Activated CD4-positive, alpha-beta T cell treated with anti-CD3 and anti-CD28 coated beads, Interleukin-2, amount 10 ng/mL, durations not matched to agents 24 days and 14 days (primary cell): ENCODE results near the gene CGNL1. TPM values are rescaled to one million over a fixed set of nuclear protein-coding genes. Genes with fewer than 3 reads are reported as not detected.

Experiments used
- DNase-seq: peaks from one replicate; pipeline ENCODE4 v3.0.0; 2022
- H3K27ac Mint-ChIP-seq: one replicate; pipeline ENCODE4 v1.8.0; 2022; ENCODE audit warnings: mild to moderate bottlenecking, mixed read lengths
- H3K27me3 Mint-ChIP-seq: one replicate; pipeline ENCODE4 v1.8.0; 2022; ENCODE audit warnings: mixed read lengths
- H3K36me3 Mint-ChIP-seq: one replicate; pipeline ENCODE4 v1.8.0; 2022; ENCODE audit warnings: low read depth, mild to moderate bottlenecking, mixed read lengths
- H3K4me1 Mint-ChIP-seq: one replicate; pipeline ENCODE4 v1.8.0; 2021; ENCODE audit warnings: mixed read lengths
- H3K4me3 Mint-ChIP-seq: one replicate; pipeline ENCODE4 v1.8.0; 2022; ENCODE audit warnings: mild to moderate bottlenecking, moderate library complexity, mixed read lengths
- H3K9me3 Mint-ChIP-seq: one replicate; pipeline ENCODE4 v1.8.0; 2021; ENCODE audit warnings: mixed read lengths
- intact Hi-C: fragments of 100-400 bp; cut with micrococcal nuclease; formaldehyde crosslinking; loops from one replicate; pipeline ENCODE4 v1.15.1; 2023
- total RNA-seq: library from RNA; stranded (reverse); gene quantifications from 2 replicates; pipeline ENCODE4 v1.2.3, GENCODE V29; 2022

Gene CGNL1
- total RNA-seq, 1 donor from 2014 or later, result not detected

GRCh38 chr15:57549935-57550334 lies 173.6 kb downstream of the CGNL1 start:
- H3K36me3 Mint-ChIP-seq, result no peaks in the 10 kb centered on the region
- no peak overlapping the region for H3K4me3 Mint-ChIP-seq
- intact Hi-C loops, result no loop called here
- peaks cover 5% of the 10 kb centered on the region for H3K27me3 Mint-ChIP-seq
- DNase-seq, result no peak
- no peaks in the 10 kb centered on the region for H3K4me1 Mint-ChIP-seq
- H3K27ac Mint-ChIP-seq, result no peak overlapping the region
- no peaks in the 10 kb centered on the region for H3K9me3 Mint-ChIP-seq

GRCh38 chr15:57550640-57551039 lies 174.3 kb downstream of the CGNL1 start:
- peaks cover 5% of the 10 kb centered on the region for H3K27me3 Mint-ChIP-seq
- intact Hi-C loops, result no loop called here
- H3K36me3 Mint-ChIP-seq, result no peaks in the 10 kb centered on the region
- no peak overlapping the region for H3K27ac Mint-ChIP-seq
- no peaks in the 10 kb centered on the region for H3K4me1 Mint-ChIP-seq
- no peak for DNase-seq
- H3K4me3 Mint-ChIP-seq, result no peak overlapping the region
- no peaks in the 10 kb centered on the region for H3K9me3 Mint-ChIP-seq

GRCh38 chr15:57551715-57552677 lies 175.7 kb downstream of the CGNL1 start:
- Mint-ChIP-seq H3K36me3 (no peaks in the 10 kb centered on the region), H3K4me1 (no peaks in the 10 kb centered on the region), H3K9me3 (no peaks in the 10 kb centered on the region), H3K27me3 (peaks cover 5% of the 10 kb centered on the region), H3K4me3 (no peak overlapping the region), H3K27ac (no peak overlapping the region)
- intact Hi-C loops, result no loop called here
- no peak for DNase-seq

GRCh38 chr15:57552678-57553334 lies 176.5 kb downstream of the CGNL1 start:
- H3K9me3 Mint-ChIP-seq, result no peaks in the 10 kb centered on the region
- intact Hi-C loops, result no loop called here

DNA sequence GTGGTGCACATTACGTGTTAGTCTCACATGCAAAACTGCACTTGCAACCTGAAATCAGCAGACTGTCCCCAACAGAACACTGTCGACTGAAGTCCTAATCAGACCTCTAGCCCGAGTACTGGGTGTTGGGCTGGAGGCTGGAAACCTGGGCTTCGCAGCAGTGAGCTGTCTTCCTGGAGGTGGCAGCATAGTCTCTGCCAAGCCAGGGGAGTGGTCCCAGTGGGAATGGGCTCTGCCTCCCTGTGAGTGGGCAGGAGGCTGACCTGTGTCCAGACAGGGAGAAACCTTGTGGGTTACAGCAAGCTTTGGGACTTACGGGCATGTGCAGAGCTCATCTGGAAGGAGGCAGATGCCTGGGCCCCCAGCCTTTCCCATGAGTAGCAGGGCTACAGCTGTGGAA lies 177.2 kb downstream of the CGNL1 start:
- no peaks in the 10 kb centered on the region for H3K36me3 Mint-ChIP-seq
- intact Hi-C loops, result no loop called here
- H3K4me1 Mint-ChIP-seq, result no peaks in the 10 kb centered on the region
- H3K4me3 Mint-ChIP-seq, result no peak overlapping the region
- peaks cover 5% of the 10 kb centered on the region for H3K27me3 Mint-ChIP-seq
- DNase-seq, result no peak
- no peaks in the 10 kb centered on the region for H3K9me3 Mint-ChIP-seq
- H3K27ac Mint-ChIP-seq, result no peak overlapping the region

More at GRCh38 chr15:57552678-57553334, 176.5 kb downstream of the CGNL1 start:
- Mint-ChIP-seq H3K27me3 (peaks cover 5% of the 10 kb centered on the region), H3K27ac (no peak overlapping the region), H3K36me3 (no peaks in the 10 kb centered on the region), H3K4me3 (no peak overlapping the region), H3K4me1 (no peaks in the 10 kb centered on the region)
- DNase-seq, result no peak

DNA sequence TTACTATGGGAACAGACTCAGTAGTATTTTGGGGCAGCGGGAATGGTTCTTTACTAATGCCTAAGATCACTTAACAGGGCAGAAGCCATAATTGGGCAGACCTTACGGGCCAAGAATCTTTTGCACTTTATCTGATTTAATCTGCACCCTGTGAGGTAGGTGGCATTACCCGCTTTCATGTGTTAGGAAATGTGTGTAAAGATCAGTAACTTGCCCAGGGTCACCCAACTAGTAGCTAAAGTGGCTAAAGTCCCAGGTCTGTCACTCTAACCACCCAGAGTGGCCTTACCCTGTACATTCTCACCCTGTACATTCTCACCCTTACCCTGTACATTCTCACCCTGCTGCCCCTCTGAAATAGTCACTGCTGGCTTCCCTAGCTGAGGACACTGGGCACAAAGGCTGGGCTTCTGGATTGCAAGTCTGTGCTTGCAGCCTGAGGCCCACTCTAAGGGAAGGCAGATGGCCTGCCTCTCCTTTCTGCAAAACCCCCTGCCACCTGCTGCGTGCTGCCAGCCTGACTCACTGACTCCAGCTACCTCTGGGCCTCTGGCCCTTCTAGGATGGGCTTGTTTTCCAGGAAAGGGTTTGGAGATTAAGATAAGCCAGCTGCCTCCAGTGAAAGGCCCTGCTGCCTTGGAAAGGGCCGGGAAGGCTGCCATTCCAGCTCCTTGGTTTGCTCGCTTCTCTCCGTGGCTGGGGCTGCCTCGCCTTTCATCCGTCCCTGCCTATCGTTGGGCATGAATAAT lies 177.9 kb downstream of the CGNL1 start:
- Mint-ChIP-seq H3K36me3 (no peaks in the 10 kb centered on the region), H3K27me3 (peaks cover 9% of the 10 kb centered on the region), H3K27ac (no peak overlapping the region), H3K4me3 (no peak overlapping the region), H3K9me3 (no peaks in the 10 kb centered on the region), H3K4me1 (no peaks in the 10 kb centered on the region)
- DNase-seq, result no peak
- intact Hi-C loops, result no loop called here

DNA sequence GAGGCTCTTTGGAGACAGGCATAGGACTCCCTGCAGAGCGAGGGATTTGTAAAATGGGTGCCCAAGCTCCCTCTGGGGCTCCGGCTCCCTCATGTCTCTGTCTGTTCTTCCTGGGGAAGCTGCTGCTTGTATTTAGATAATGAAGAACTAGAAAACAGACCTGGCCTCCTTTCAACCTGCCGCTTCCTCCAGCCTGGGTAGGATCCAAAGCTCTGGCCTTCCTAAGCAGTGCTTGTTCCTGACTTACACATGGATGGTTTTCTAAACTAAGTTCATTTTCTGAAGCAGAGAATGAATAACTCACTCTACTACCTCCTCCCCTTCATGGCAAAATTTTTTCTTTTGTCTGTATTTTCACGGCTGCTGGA lies 178.5 kb downstream of the CGNL1 start:
- H3K27me3 Mint-ChIP-seq, result peaks cover 9% of the 10 kb centered on the region
- no peak overlapping the region for H3K27ac Mint-ChIP-seq
- no peaks in the 10 kb centered on the region for H3K9me3 Mint-ChIP-seq
- no peaks in the 10 kb centered on the region for H3K36me3 Mint-ChIP-seq
- no peak overlapping the region for H3K4me3 Mint-ChIP-seq
- DNase-seq, result no peak
- H3K4me1 Mint-ChIP-seq, result no peaks in the 10 kb centered on the region
- intact Hi-C loops, result no loop called here

DNA sequence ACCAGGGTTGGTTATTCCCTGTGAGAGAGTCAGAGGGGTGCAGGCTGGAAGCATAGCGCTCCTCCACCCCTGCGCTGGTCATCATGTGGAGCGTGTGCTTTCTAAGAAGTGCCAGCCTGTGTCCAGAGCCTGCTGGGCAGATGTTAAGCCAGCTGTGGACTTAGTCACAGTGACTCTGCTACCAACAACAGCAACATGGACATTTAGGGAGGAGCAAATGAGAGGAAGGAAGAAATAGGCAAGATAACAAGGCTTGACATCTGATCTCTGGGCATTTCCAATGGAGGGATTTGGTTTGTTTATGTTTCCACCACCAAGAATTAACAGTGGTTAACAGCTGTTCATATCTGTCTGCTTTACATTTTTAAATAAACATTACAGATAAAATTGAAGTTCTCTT lies 179.0 kb downstream of the CGNL1 start:
- intact Hi-C loops, result no loop called here
- Mint-ChIP-seq H3K9me3 (no peaks in the 10 kb centered on the region), H3K4me3 (no peak overlapping the region), H3K36me3 (no peaks in the 10 kb centered on the region), H3K27ac (no peak overlapping the region), H3K27me3 (peaks cover 9% of the 10 kb centered on the region), H3K4me1 (peaks cover 4% of the 10 kb centered on the region)
- DNase-seq, result no peak

- no peak for DNase-seq
- Mint-ChIP-seq H3K27me3 (peaks cover 8% of the 10 kb centered on the region), H3K9me3 (no peaks in the 10 kb centered on the region), H3K27ac (no peak overlapping the region), H3K4me3 (no peak overlapping the region), H3K4me1 (peaks cover 8% of the 10 kb centered on the region), H3K36me3 (no peaks in the 10 kb centered on the region)
- intact Hi-C loops, result no loop called here
Observed at GRCh38 chr15:57556040-57556439, 179.7 kb downstream of the CGNL1 start.

- H3K9me3 Mint-ChIP-seq, result no peaks in the 10 kb centered on the region
- intact Hi-C loops, result no loop called here
- H3K4me1 Mint-ChIP-seq, result peaks cover 17% of the 10 kb centered on the region
- H3K36me3 Mint-ChIP-seq, result no peaks in the 10 kb centered on the region
- no peak for DNase-seq
- H3K27me3 Mint-ChIP-seq, result peaks cover 4% of the 10 kb centered on the region
- no peak overlapping the region for H3K4me3 Mint-ChIP-seq
- no peak overlapping the region for H3K27ac Mint-ChIP-seq
Observed at GRCh38 chr15:57557267-57557666, 181.0 kb downstream of the CGNL1 start.

GRCh38 chr15:57557810-57558209 lies 181.5 kb downstream of the CGNL1 start:
- Mint-ChIP-seq H3K27me3 (peaks cover 4% of the 10 kb centered on the region), H3K4me3 (no peak overlapping the region), H3K9me3 (no peaks in the 10 kb centered on the region), H3K4me1 (peaks cover 21% of the 10 kb centered on the region), H3K36me3 (no peaks in the 10 kb centered on the region), H3K27ac (no peak overlapping the region)
- no peak for DNase-seq
- intact Hi-C loops, result no loop called here

- Mint-ChIP-seq H3K27ac (no peak overlapping the region), H3K4me1 (peaks cover 30% of the 10 kb centered on the region), H3K36me3 (no peaks in the 10 kb centered on the region), H3K4me3 (no peak overlapping the region), H3K27me3 (peaks cover 4% of the 10 kb centered on the region), H3K9me3 (no peaks in the 10 kb centered on the region)
- peak; percentile 91 for DNase-seq
- intact Hi-C loops, result loop anchor here (1.0 to 10.0 kb wide), 3 partner anchors 82 to 505 kb away; partner anchors contain the start of gene ALDH1A2
Observed at GRCh38 chr15:57559875-57560274, 183.6 kb downstream of the CGNL1 start.

DNA sequence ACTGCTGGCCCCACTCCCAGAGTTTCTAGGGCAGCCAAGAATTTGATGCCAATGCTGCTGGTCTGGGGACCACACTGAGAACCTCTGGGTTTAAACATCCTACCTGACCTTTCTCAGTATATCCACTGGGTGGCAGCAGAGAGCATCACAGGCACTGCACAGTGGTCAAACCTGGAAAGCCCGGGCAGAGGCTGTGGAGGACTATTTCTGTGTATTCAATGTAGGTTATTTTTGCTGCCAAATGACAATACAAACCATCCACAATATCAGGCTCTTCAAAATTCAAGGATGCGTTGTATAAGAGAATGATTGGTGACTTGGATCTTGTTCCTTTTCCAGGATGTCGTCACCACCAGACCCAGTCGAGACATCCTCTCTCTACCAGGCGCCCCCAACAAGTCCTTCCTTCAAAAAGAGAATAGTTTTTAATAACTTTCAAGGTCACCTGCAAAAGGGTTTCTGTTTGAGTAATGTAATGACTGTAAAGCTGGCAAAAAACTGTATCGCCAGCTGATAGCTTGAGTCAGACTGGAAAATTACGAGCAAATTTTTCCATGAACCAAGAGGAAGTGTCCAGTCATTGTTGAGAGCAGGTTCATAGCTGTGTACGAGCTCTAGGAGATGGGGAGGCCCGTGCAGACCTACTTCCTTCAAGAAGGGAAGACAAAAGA lies 184.9 kb downstream of the CGNL1 start:
- intact Hi-C loops, result loop anchor here (1.0 to 10.0 kb wide), 3 partner anchors 81 to 504 kb away; partner anchors contain the start of genes ALDH1A2 and POLR2M
- H3K4me3 Mint-ChIP-seq, result peak overlapping the region; percentile 28

More for the DNA sequence above, 184.9 kb downstream of the CGNL1 start:
- DNase-seq, result peak; percentile 90
- peak overlapping the region; percentile 81 for H3K27ac Mint-ChIP-seq
- peaks cover 8% of the 10 kb centered on the region for H3K27me3 Mint-ChIP-seq
- H3K9me3 Mint-ChIP-seq, result no peaks in the 10 kb centered on the region
- no peaks in the 10 kb centered on the region for H3K36me3 Mint-ChIP-seq
- peaks cover 38% of the 10 kb centered on the region for H3K4me1 Mint-ChIP-seq
